ENCODE results near the gene ECSIT.
A peak's percentile ranks its signal among the peaks of the same experiment; 100 is the strongest.
"Not testable (repeated sequence)": the region's sequence is repeated elsewhere in the genome, so short reads cannot be mapped to it uniquely, and the experiment has no call there.

The ECSIT gene, protein sequence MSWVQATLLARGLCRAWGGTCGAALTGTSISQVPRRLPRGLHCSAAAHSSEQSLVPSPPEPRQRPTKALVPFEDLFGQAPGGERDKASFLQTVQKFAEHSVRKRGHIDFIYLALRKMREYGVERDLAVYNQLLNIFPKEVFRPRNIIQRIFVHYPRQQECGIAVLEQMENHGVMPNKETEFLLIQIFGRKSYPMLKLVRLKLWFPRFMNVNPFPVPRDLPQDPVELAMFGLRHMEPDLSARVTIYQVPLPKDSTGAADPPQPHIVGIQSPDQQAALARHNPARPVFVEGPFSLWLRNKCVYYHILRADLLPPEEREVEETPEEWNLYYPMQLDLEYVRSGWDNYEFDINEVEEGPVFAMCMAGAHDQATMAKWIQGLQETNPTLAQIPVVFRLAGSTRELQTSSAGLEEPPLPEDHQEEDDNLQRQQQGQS

DNA sequence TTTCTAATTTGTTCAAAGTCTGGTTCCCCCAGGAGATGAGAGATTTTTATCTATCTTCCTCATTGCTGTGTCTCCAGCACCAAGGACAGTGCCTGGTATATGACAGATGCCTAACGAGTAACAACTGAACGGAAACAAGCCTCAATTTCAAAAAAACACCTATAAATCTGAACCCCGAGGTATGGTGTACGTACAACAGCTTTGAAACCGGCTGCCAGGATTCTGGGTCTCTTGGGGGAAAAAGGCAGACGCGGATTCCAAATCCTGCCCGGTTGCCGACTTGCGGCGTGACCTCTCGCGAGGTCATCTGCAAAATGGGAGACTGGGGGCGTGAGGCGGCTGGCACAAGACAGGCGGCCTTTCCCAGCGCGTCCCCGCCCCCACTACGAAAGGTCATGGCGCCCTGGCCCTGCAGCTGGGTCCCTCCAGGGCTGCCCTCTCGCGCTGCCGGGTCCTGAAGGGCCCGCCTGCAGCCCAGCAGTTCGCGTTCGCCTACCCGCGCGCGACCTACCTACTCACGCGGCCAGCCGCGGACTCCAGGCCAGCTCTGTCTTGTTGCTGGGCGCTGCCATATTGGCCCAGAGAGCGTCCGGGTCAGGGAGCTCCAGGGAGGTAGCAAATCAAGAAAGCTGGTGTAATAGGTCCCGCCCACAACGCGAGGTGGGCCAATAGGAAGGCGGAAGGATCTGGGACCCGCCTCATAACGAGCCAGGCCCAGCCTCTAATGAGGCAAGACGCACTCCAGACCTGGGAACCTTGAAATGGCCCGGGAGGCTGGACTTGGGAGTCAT is at the start of gene ECSIT:
TSS of gene ECSIT (minus strand) at position 584 of the 791 bp plus-strand sequence. CDS start 9,964 bp downstream, outside the sequence.
- peak; percentile 86 for DNase-seq

- DNase-seq = no peak
Observed at GRCh38 chr19:11577451-11578257, 48.7 kb upstream of the ECSIT start, which contains the start of gene ACP5. Gene ACP5, minus strand, starts transcription at chr19:11577645. Its CDS starts 328 bp downstream, at chr19:11577317.

DNA sequence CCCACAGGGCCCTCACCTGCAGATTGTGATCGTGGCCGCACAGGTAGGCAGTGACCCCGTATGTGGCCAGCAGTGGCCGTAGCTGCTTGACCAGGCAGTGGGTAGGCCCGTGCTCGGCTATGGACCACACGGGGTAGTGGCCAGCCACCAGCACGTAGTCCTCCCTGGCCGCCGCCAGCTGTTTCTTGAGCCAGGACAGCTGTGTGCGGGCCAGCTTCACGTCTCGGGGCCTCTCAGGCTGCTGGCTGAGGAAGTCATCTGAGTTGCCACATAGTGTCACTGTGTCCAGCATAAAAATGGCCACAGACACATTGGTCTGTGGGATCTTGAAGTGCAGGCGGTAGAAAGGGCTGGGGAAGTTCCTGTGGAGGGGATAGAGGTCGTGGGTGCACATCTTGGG is 47.3 kb upstream of the ECSIT start:
- DNase-seq = no peak

DNA sequence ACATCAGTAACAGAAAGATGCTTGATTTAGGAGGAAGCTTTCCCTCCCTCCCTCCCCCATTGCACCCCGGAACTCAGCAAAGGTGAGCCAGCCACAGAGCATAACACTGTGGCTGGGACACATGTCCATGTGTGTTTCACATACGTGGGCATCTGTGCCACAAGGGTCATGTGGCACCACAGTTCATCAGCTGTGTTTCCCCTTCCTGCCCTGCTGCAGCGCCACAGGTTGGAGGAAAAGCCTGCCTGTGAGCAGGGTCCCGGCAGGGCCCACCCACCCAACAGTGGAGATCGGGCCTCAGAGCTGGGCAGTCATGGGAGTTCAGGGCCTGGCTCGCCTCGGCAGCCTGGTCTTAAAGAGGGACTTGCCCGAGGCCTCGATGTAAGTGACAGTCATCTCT is 45.8 kb upstream of the ECSIT start:
- no peak for DNase-seq

- not testable (repeated sequence) for DNase-seq
Observed at GRCh38 chr19:11573763-11574162, 44.8 kb upstream of the ECSIT start.

DNA sequence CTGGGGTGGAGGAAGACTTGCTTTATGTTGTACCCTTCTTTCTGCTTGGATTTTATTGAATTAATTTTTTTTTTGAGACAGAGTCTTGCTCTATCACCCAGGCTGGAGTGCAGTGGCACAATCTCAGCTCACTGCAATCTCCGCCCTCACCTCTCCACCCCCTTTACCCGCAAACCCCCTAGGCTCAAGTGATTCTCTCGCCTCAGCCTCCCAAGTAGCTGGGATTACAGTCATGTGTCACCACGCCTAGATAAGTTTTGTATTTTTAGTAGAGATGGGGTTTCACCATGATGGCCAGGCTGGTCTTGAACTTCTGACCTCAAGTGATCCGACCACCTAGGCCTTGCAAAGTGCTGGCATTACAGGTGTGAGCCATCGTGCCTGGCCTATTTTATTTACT is 44.4 kb upstream of the ECSIT start:
- not testable (repeated sequence) for DNase-seq

DNA sequence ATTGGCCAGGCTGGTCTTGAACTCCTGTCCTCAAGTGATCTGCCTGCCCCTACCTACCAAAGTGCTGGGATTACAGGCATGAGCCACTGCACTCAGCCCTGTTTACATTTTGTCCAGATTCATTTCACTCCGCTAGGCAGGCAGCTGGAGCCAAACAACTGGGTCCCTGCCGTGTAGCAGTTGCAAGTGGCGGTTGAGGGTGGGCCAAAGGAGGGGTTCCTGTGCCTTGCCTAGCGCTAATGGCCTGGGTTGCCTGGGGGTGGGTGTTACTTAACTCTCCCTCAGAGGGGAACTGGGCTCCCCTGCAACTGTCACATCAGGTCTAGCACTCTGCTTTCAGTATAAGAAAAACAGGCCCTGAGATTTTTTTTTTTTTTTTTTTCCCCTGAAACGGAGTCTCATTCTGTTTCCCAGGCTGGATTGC is 41.1 kb upstream of the ECSIT start:
- no peak for DNase-seq

- DNase-seq = no peak
Observed at GRCh38 chr19:11566164-11566563, 37.2 kb upstream of the ECSIT start.

DNA sequence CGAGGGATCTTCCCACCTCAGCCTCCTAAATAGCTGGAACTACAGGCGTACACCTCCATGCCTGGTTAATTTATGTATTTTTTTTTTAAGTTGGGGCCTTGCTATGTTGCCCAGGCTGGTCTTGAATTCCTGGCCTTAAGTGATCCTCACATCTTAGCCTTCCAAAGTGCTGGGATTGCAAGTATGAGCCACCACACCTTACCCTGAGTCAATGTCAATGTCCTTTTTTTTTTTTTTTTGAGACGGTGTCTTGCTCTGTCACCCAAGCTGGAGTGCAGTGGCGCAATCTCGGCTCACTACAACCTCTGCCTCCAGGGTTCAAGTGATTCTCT is 36.7 kb upstream of the ECSIT start:
- not testable (repeated sequence) for DNase-seq

DNA sequence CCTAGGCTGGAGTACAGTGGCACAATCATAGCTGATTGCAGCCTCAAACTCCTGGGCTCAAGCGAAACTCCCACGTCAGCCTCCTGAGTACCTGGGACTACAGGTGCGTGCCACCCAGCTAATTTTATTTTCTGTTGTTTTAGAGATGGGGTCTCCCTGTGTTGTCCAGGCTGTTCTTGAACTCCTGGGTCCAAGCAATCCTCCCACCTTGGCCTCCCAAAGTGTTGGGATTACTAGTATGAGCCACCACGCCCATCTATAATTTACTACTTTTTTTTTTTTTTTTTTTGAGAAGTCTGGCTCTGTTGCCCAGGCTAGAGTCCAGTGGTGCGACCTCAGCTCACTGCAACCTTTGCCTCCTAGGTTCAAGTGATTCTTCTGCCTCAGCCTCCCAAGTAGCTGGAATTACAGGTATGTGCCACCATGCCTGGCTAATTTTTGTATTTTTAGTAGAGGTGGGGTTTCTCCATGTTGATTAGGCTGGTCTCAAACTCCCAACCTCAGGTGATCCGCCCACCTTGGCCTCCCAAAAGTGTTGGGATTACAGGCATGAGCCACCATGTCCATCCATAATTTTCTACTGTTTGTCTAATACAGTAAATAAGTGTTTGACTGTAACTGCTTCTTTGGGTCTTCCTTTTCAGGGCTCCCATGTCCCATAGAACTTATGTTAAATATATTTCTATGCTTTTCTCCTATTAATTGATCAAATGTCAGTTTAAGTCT is 35.3 kb upstream of the ECSIT start:
- DNase-seq = not testable (repeated sequence)

GRCh38 chr19:11563532-11563931 is 34.6 kb upstream of the ECSIT start:
- no peak for DNase-seq

GRCh38 chr19:11560404-11561051 is 31.6 kb upstream of the ECSIT start:
- peak; percentile 52 for DNase-seq

DNA sequence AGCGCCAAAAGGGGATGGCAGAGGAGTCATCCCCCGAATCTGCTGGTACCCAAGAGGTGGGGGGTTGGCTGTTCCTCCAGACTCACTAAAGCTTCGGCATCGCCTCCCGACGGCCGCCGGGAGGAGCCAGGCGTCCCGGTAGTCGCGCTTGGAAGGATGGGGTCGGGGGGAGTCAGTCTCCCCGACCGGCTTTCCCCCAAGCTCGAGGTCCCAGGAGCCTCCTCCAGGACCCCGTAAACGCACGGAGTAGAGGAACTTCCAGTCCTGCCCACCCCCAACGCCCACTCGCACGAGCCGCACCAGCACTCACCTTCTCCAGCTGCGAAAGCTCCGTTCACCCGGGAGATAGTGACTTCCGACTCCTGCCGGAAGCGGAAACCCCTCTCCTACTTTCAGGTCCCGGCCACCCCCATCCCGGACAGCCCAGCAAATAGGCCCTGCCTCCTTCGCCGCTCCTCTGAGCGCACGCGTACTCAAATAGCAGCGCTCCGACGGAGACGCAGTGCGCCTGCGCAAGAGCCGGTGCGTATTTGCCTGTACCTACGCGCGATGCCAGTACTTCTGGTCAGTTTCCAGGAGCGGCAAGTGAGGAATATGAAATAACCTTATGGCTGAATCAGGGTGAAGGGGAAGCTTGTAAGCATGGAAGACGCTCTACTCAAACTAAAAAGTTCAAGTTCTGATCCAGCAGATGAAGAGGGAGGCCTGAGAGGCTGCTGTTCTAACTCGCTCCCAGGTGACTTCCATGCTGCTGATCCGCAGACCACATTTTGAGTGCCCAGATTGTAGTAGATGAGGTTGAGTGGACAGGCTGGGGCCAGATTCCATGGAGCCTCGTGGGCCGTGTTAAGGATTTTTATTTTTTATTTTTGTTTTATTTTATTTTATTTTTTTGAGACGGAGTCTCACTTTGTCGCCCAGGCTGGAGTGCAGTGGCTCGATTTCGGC is 30.2 kb upstream of the ECSIT start, which contains the start of gene ELOF1:
TSS of gene ELOF1 (minus strand) at position 350 of the 948 bp plus-strand sequence. CDS start 4,883 bp downstream, outside the sequence.
- peak; percentile 92 for DNase-seq

DNA sequence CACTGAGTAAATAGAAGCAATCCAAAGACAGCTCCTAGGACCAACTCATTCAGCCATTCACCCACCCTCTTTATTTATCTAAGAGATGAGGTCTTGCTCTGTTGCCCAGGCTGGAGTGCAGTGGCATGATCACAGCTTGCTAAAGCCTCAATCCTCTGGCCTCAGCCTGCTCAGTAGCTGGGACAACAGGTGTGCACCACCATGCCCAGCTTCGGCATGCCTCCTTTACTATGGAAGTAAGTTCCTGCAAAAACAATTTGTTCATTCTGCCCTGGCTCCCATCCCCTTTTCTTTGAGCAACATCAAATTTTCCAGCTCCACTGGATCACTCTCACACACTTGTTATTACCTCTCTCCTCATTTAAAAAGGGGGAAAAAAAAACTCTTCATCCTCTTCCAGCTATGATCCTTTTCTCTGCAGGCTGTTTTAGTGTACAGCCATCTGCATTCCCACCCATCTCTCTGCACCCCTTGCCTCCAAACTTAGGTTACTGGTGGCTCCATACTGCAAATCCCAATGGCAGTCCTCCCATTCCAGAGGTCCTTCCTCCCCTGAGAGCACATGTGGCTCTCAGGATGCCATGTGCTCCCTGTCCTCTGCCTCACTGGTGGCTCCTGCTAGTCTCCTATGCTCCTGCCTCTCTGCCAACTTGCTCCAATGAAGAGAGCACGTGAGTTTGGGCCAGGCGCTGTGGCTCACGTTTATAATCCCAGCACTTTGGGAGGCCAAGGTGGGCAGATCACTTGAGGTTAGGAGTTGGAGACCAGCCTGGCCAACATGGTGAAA is 27.9 kb upstream of the ECSIT start:
- DNase-seq = no peak

DNA sequence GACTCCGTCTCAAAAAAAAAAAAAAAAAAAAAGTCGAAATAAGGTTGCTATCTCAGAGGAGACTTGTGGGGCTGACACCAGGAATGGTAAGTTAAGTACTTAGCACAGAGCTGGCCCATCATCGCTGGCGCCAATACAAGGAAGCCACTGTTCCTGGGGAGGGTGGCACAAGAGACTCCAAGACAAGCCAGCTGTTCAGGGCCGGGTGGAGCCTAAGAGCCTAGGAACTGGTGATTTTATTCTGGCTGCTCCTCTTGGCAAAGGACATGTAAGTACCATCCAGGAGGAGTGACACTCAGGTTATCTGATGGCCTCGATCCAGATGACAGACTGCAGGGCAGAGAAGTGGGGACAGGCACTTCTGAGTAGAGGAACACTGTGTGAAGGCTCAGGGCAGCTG is 26.3 kb upstream of the ECSIT start:
- DNase-seq = no peak

GRCh38 chr19:11554160-11554559 is 25.2 kb upstream of the ECSIT start:
- no peak for DNase-seq

GRCh38 chr19:11552666-11553372 is 23.9 kb upstream of the ECSIT start:
- DNase-seq = no peak

DNA sequence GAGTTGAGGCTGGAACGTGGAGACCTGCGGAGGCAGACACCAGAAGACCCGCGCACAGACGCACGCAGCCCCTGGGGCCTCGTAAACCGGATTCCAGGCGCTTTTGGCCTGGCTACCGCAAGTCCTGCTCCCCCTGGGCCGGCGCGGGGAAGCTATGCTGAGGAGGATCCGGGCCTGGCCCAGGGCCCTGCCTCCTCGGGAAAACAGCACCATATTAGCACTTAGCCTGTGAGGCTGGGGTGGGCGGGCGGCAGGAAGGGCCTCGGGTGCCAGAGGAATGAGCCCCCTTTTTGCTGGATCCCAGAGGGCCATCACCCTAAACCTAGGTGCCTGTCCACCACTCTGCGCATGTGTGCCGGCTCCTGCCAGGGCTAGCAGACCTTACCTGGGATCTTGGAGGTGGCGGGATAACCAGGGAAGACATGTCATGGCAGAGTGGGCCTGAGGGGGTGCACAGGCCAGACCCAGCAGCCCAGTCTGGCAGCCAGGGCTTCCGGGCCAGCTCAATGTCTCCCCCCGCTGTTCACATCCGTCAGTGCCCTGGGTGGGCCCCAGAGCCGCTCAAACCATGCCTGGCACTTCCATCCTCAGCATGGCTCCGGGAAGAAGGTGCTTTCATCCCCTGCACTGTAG is 22.8 kb upstream of the ECSIT start:
- no peak for DNase-seq

All from GF-D8 (cell line).